Peyer's patch (tissue), 4 donors: Measurements from ENCODE around the gene C17orf75. TPM values are rescaled to one million over a fixed set of nuclear protein-coding genes. Genes with fewer than 3 reads are reported as not detected.

Source experiments
- DNase-seq, 3 donors: peaks; one replicate each; pipeline ENCODE4 v3.0.0-alpha.2; 2017 to 2019
- H3K27ac ChIP-seq, 4 donors: fragments of 200-600 bp; sonication (generic); one replicate each; pipeline ENCODE4 v1.5.1; 2016 to 2019
- H3K27me3 ChIP-seq, 2 donors: fragments of 200-600 bp; sonication (generic); one replicate each; pipeline ENCODE4 v1.5.1; 2019
- H3K36me3 ChIP-seq, 3 donors: fragments of 200-600 bp; sonication (generic); one replicate each; pipeline ENCODE4 v1.5.1; 2016 to 2019
- H3K4me1 ChIP-seq, 4 donors: fragments of 200-600 bp; sonication (generic); one replicate each; pipeline ENCODE4 v1.5.1; 2016 to 2019
- H3K4me3 ChIP-seq, 4 donors: fragments of 200-600 bp; sonication (generic); 1 replicate in 3 of 4; 2 replicates in 1 of 4; pipeline ENCODE4 v1.5.1; 2016 to 2019; ENCODE audit warnings: mild to moderate bottlenecking in 1 of 4
- H3K9me3 ChIP-seq, 4 donors: fragments of 200-600 bp; sonication (generic); one replicate each; pipeline ENCODE4 v1.5.1; 2016 to 2019; ENCODE audit warnings: mild to moderate bottlenecking in 1 of 4
- POLR2A ChIP-seq, 2 donors: fragments of 450-650 bp; IDR thresholded peaks; one replicate each; pipeline ENCODE4 v1.5.1; 2017; ENCODE audit warnings: antibody characterized with exemption in 2 of 2, mild to moderate bottlenecking in 2 of 2, moderate library complexity in 2 of 2
- total RNA-seq, 4 donors: library from RNA; depleted of rRNA; stranded (reverse); fragments of >200 nt; gene quantifications; one replicate each; pipeline ENCODE4 v1.1.0, GENCODE V29; 2016
- TF ChIP-seq, protein P1 (sequence below), 6 experiments: fragments of 450-650 bp in 4 of 6; fragments of 200-600 bp in 2 of 6; sonication (generic) in 1 of 6; IDR thresholded peaks; one replicate each; pipeline ENCODE4 v1.5.1; 2017 to 2019; ENCODE audit warnings: antibody characterized with exemption in 6 of 6, mild to moderate bottlenecking in 3 of 6, moderate library complexity in 1 of 6

The C17orf75 gene
- total RNA-seq, 4 donors from 2014 or later = 7.4 to 21.6 (median 14.3) TPM

DNA sequence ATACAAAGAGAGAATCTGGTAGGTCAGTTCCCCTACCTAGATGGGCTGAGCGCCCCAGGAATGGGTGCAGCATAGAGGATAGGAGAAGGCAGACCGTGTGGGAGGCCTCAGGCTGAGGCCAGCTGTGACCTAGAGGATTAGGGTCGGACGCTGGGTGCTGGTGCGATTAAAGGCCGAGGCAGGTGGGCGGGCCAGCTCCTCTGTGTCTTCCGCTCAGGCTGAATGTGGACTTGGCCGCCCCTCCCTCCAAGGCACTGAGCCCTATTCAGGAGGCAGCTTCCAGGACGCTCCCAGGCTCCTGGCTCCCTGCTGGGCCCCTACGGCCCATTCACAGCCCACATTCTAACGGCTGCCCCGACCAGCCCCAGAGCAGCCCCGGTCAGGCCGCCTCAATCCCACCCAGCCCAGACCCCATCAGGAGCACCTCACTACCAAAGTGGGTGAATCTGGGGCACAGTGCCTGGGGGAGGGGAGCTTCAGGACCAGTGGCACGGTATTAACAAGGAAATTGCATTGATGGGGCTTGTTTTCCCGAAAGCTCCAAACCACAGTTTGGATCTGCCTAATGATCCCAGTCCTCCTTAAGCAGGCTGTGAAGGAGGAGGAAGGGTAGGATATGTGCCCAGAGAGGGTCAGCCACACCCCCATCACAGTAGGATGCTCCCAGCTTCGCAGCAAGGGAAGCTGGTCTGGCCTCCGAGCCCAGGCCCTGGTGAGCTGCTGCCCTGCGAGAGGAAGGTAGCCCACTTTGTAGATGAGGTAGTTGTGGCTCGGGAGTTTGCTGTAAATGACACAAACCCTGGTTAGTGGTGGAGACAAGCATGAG is 61.9 kb downstream of the C17orf75 start:
- Histone ChIP-seq H3K36me3 (no peaks in the 10 kb centered on the region), H3K27me3 (no peaks in the 10 kb centered on the region), H3K4me3 (no peak overlapping the region), H3K9me3 (no peaks in the 10 kb centered on the region), H3K4me1 (no peaks in the 10 kb centered on the region), H3K27ac (no peak overlapping the region)
- TF ChIP-seq, protein P1, sequence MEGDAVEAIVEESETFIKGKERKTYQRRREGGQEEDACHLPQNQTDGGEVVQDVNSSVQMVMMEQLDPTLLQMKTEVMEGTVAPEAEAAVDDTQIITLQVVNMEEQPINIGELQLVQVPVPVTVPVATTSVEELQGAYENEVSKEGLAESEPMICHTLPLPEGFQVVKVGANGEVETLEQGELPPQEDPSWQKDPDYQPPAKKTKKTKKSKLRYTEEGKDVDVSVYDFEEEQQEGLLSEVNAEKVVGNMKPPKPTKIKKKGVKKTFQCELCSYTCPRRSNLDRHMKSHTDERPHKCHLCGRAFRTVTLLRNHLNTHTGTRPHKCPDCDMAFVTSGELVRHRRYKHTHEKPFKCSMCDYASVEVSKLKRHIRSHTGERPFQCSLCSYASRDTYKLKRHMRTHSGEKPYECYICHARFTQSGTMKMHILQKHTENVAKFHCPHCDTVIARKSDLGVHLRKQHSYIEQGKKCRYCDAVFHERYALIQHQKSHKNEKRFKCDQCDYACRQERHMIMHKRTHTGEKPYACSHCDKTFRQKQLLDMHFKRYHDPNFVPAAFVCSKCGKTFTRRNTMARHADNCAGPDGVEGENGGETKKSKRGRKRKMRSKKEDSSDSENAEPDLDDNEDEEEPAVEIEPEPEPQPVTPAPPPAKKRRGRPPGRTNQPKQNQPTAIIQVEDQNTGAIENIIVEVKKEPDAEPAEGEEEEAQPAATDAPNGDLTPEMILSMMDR (IDR thresholded peaks at IDR 0.05) = no peak
- TF ChIP-seq POLR2A (IDR thresholded peaks at IDR 0.05) = no peak
- no peak for DNase-seq

DNA sequence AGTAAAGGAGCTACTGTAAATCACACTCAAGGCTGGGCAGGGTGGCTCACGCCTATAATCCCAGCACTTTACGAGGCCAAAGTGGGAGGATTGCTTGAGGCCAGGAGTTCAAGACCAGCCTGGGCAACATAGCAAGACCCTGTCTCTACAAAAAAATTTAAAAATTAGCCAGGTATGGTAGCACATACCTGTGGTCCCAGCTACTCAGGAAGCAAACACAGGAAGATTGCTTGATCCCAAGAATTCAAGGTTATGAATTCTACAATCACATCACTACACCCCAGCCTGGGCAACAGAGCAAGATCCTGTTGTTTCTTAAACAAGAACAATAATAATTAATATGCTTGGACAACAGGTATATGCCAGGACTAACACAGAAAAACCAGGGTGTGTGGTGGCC is 63.2 kb downstream of the C17orf75 start:
- DNase-seq = no peak
- no peak overlapping the region for H3K4me3 ChIP-seq
- no peak overlapping the region for H3K27ac ChIP-seq
- no peaks in the 10 kb centered on the region for H3K9me3 ChIP-seq
- no peaks in the 10 kb centered on the region for H3K27me3 ChIP-seq
- TF ChIP-seq, protein P1 (IDR thresholded peaks at IDR 0.05) = no peak
- TF ChIP-seq POLR2A (IDR thresholded peaks at IDR 0.05) = no peak
- H3K4me1 ChIP-seq = no peaks in the 10 kb centered on the region
- H3K36me3 ChIP-seq = no peaks in the 10 kb centered on the region

Other genes with a start within 250 kb of the C17orf75 start
- 10 to 100 TPM; 31.4 to 54.9 (median 47.7) TPM for gene RHOT1, start 199.7 kb downstream of the C17orf75 start, total RNA-seq
- under 1 TPM in 2 of 4 donors, not detected in 2; 0.28 to 0.40 TPM for gene RHBDL3, start 76.3 kb downstream of the C17orf75 start, total RNA-seq
- gene ZNF207, start 8.0 kb upstream of the C17orf75 start, total RNA-seq = 100 to 1,000 TPM; 139 to 234 (median 184) TPM
- gene PSMD11, start 102.3 kb upstream of the C17orf75 start, total RNA-seq = 10 to 100 TPM; 33.2 to 74.3 (median 52.5) TPM
- gene CDK5R1, start 144.8 kb upstream of the C17orf75 start, total RNA-seq = 1 to 10 TPM in 2 of 4 donors, under 1 TPM in 1, not detected in 1; 0.88 to 1.9 (median 1.2) TPM